HepG2 (cell line): Measurements from ENCODE around the gene PGM5. TPM values are rescaled to one million over a fixed set of nuclear protein-coding genes. Genes with fewer than 3 reads are reported as not detected.

Experiments used
- ATAC-seq: fragments of 200-7000 bp; cut with Tn5 transposase; 3 replicates; pipeline ENCODE4 v1.9.1; 2020; ENCODE audit warnings: mild to moderate bottlenecking, moderate library complexity
- BruUV-seq: library from RNA; stranded (reverse); fragments of 400-500 nt; replicated peaks from 2 replicates; lab custom pipeline; 2021; lab: Mats Ljungman, UMichigan
- CTCF ChIA-PET: fragments of 300-600 bp; formaldehyde crosslinking; extraction: SDS; loops from one replicate; lab custom pipeline; 2021; ENCODE audit warnings: low total read pairs, inconsistent platforms, low intra/inter-chr PET ratio; lab: Yijun Ruan, JAX
- POLR2A ChIA-PET: fragments of 350-600 bp; sonication (Branson Sonifier 250); formaldehyde crosslinking; loops from one replicate; lab custom pipeline; 2020; ENCODE audit warnings: antibody characterized with exemption, inconsistent platforms; lab: Yijun Ruan, JAX
- DNase-seq: peaks from one replicate; pipeline ENCODE4 v3.0.0-alpha.2; 2015; ENCODE audit warnings: low spot score
- FAIRE-seq: peaks from 3 replicates; lab custom pipeline; 2011; peaks lifted over from hg19 to GRCh38; lab: Jason Lieb, UNC
- H2AFZ ChIP-seq: one replicate; pipeline ENCODE4 v1.6.1; 2011; ENCODE audit warnings: low read length, inconsistent platforms
- H3K27ac ChIP-seq: fragments of 300-600 bp; 3 replicates; pipeline ENCODE4 v1.8.0; 2011; ENCODE audit warnings: mixed run types, mild to moderate bottlenecking, mixed read lengths, low read length, inconsistent platforms; ENCODE audit not compliant: insufficient read depth; ENCODE audit errors: extremely low read length
- H3K27me3 ChIP-seq, 2 experiments: fragments of 200-600 bp in 1 of 2; 2 replicates in 1 of 2; 3 replicates in 1 of 2; pipeline versions ENCODE4 v1.6.0 to v1.8.0; 2011; ENCODE audit warnings: low read length in 2 of 2, mild to moderate bottlenecking in 2 of 2, moderate library complexity in 2 of 2, inconsistent platforms in 1 of 2; ENCODE audit not compliant: insufficient read depth in 2 of 2, control insufficient read depth in 1 of 2
- H3K36me3 ChIP-seq, 2 experiments: fragments of 200-600 bp in 1 of 2; replicated peaks in 1 of 2; 2 replicates in 1 of 2; 3 replicates in 1 of 2; pipeline versions ENCODE4 v1.5.1 to v1.8.0; 2011; ENCODE audit warnings: low read length in 2 of 2, inconsistent platforms in 1 of 2; ENCODE audit not compliant: insufficient read depth in 2 of 2, control insufficient read depth in 1 of 2
- H3K4me1 ChIP-seq: 2 replicates; pipeline ENCODE4 v1.5.1; 2012; ENCODE audit warnings: low read length, inconsistent platforms; ENCODE audit not compliant: insufficient read depth
- H3K4me2 ChIP-seq: 2 replicates; pipeline ENCODE4 v1.6.0; 2011; ENCODE audit warnings: low read depth, low read length, inconsistent platforms
- H3K4me3 ChIP-seq, 3 experiments: fragments of 200-600 bp in 1 of 3; sonication (generic), shearing (Covaris generic) in 1 of 3; replicated peaks in 1 of 3; 2 replicates each; pipeline ENCODE4 v1.5.1; 2011 to 2016; ENCODE audit warnings: low read length in 3 of 3, inconsistent platforms in 2 of 3, low read depth in 2 of 3, mild to moderate bottlenecking in 2 of 3, control low read depth in 1 of 3, mixed read lengths in 1 of 3; ENCODE audit not compliant: insufficient read depth in 1 of 3
- H3K79me2 ChIP-seq: one replicate; pipeline ENCODE4 v1.6.1; 2011; ENCODE audit warnings: low read length, inconsistent platforms; ENCODE audit not compliant: insufficient read depth
- H3K9ac ChIP-seq: 2 replicates; pipeline ENCODE4 v1.6.0; 2011; ENCODE audit warnings: mild to moderate bottlenecking, low read depth, low read length, inconsistent platforms; ENCODE audit not compliant: insufficient read depth
- H3K9me3 ChIP-seq: 2 replicates; pipeline ENCODE4 v1.5.1; 2012; ENCODE audit warnings: mild to moderate bottlenecking, low read length
- H4K20me1 ChIP-seq: 2 replicates; pipeline ENCODE4 v1.6.0; 2011; ENCODE audit warnings: inconsistent platforms, mild to moderate bottlenecking, low read length, moderate library complexity; ENCODE audit not compliant: insufficient read depth
- CBX5 ChIP-seq: sonication (generic); formaldehyde crosslinking; IDR thresholded peaks from 2 replicates; pipeline ENCODE4 v1.4.0; 2020; ENCODE audit warnings: missing genetic modification reagents, borderline replicate concordance
- GTF3A ChIP-seq: sonication (generic); formaldehyde crosslinking; conservative IDR thresholded peaks from 2 replicates; pipeline ENCODE4 v1.4.0; 2020; ENCODE audit warnings: mild to moderate bottlenecking, missing genetic modification reagents
- HMG20A ChIP-seq: IDR thresholded peaks from 2 replicates; pipeline ENCODE4 v1.6.1; 2016; ENCODE audit warnings: borderline replicate concordance
- JUND ChIP-seq: sonication (generic); formaldehyde crosslinking; IDR thresholded peaks from 2 replicates; pipeline ENCODE4 v1.8.0; 2022; ENCODE audit warnings: mild to moderate bottlenecking, missing genetic modification reagents
- MATR3 ChIP-seq: sonication (generic); formaldehyde crosslinking; IDR thresholded peaks from 2 replicates; pipeline ENCODE4 v1.4.0; 2020; ENCODE audit warnings: missing genetic modification reagents
- MIER2 ChIP-seq: IDR thresholded peaks from 2 replicates; pipeline ENCODE4 v1.6.1; 2016; ENCODE audit warnings: missing biosample characterization, missing genetic modification reagents
- NCOR1 ChIP-seq: fragments of 200-600 bp; sonication (generic); IDR thresholded peaks from 2 replicates; pipeline ENCODE4 v1.7.0; 2017; ENCODE audit warnings: antibody characterized with exemption, low read length, borderline replicate concordance
- RORA ChIP-seq: sonication (generic); formaldehyde crosslinking; IDR thresholded peaks from 2 replicates; pipeline ENCODE4 v1.5.0; 2020; ENCODE audit warnings: mild to moderate bottlenecking, missing genetic modification reagents, moderate library complexity
- SNAI1 ChIP-seq: sonication (generic); formaldehyde crosslinking; IDR thresholded peaks from 2 replicates; pipeline ENCODE4 v1.5.0; 2020; ENCODE audit warnings: mild to moderate bottlenecking, missing genetic modification reagents, borderline replicate concordance
- TBL1XR1 ChIP-seq: fragments of 150-350 bp; IDR thresholded peaks from 2 replicates; pipeline ENCODE4 v1.6.1; 2014; ENCODE audit warnings: borderline replicate concordance, low read length; ENCODE audit not compliant: partially characterized antibody
- ZFP36 ChIP-seq: fragments of 150-350 bp; IDR thresholded peaks from 2 replicates; pipeline ENCODE4 v1.6.1; 2018; ENCODE audit warnings: borderline replicate concordance, low read length, low read depth; ENCODE audit not compliant: partially characterized antibody
- ZNF572 ChIP-seq: sonication (generic); formaldehyde crosslinking; IDR thresholded peaks from 2 replicates; pipeline ENCODE4 v1.5.1; 2020; ENCODE audit warnings: mild to moderate bottlenecking, missing genetic modification reagents
- ZNF747 ChIP-seq: sonication (generic); formaldehyde crosslinking; IDR thresholded peaks from 2 replicates; pipeline ENCODE4 v1.8.1; 2023; ENCODE audit warnings: missing genetic modification reagents, mild to moderate bottlenecking, borderline replicate concordance
- WGBS: methylation state at CpG from one replicate; pipeline ENCODE4 v1.1.6; 2017; ENCODE audit warnings: low lambda C conversion rate; 5-methylcytosine and 5-hydroxymethylcytosine counted together
- in situ Hi-C: cut with HindIII; loops from 2 replicates; pipeline ENCODE4 v1.10.0; 2017; ENCODE audit warnings: low pct_unique_long_range_greater_than_20kb; ENCODE audit not compliant: extremely low pct_ligation_motif_present
- intact Hi-C: fragments of 100-400 bp; cut with micrococcal nuclease; formaldehyde crosslinking; loops from one replicate; pipeline ENCODE4 v1.10.0; 2022; ENCODE audit not compliant: unreplicated experiment
- polyA plus RNA-seq, 8 experiments: library from polyadenylated mRNA; depleted of rRNA in 3 of 8; stranded (reverse) in 7 of 8; unstranded in 1 of 8; fragments of >200 nt; fragmentation: Illumina TruSeq in 4 of 8; extraction: Trizol in 4 of 8; gene quantifications; 2 replicates each; pipeline versions ENCODE4 v1.2.1 to v1.2.3, GENCODE V29; 2011 to 2016; ENCODE audit warnings: low read depth in 4 of 8, missing spikeins in 1 of 8, mixed read lengths in 1 of 8; ENCODE audit not compliant: insufficient read depth in 1 of 8
- total RNA-seq, 5 experiments: library from RNA; depleted of rRNA; stranded (reverse); fragments of >200 nt; fragmentation: Illumina TruSeq; extraction: Trizol; gene quantifications; 2 replicates each; pipeline ENCODE4 v1.2.3, GENCODE V29; 2016; ENCODE audit warnings: low read depth in 1 of 5
- TF ChIP-seq, protein P1 (sequence below): sonication (generic); formaldehyde crosslinking; IDR thresholded peaks from 2 replicates; pipeline ENCODE4 v1.5.1; 2020; ENCODE audit warnings: mild to moderate bottlenecking, missing genetic modification reagents, moderate library complexity
- TF ChIP-seq, protein P2 (sequence below): sonication (generic); formaldehyde crosslinking; IDR thresholded peaks from 2 replicates; pipeline ENCODE4 v1.4.0; 2020; ENCODE audit warnings: missing genetic modification reagents, borderline replicate concordance

Gene PGM5
- total and polyA plus RNA-seq, 2 of the 13 experiments (the other 11 are each of a cell fraction or from before 2014, with no cell fraction given): not detected

GRCh38 chr9:68536876-68537615, 180.6 kb downstream of the PGM5 start:
- Histone ChIP-seq H3K9ac (no peak overlapping the region), H3K27ac (no peak overlapping the region), H3K4me3 (no peak overlapping the region), H3K79me2 (no peaks in the 10 kb centered on the region), H2AFZ (no peak overlapping the region), H3K4me1 (peaks cover 11% of the 10 kb centered on the region), H3K9me3 (no peaks in the 10 kb centered on the region), H3K4me2 (no peak overlapping the region), H3K27me3 (0 out of 5 replicates have a peak, but pooled peaks cover 0 to 4% of the 10 kb centered on the region in 2 experiments), H3K36me3 (no peaks in the 10 kb centered on the region), H4K20me1 (no peaks in the 10 kb centered on the region)
- TF ChIP-seq ZNF747: no peak
- no peak for TF ChIP-seq TBL1XR1
- no peak for TF ChIP-seq JUND (CRISPR knock-in tag)
- TF ChIP-seq, protein P1, sequence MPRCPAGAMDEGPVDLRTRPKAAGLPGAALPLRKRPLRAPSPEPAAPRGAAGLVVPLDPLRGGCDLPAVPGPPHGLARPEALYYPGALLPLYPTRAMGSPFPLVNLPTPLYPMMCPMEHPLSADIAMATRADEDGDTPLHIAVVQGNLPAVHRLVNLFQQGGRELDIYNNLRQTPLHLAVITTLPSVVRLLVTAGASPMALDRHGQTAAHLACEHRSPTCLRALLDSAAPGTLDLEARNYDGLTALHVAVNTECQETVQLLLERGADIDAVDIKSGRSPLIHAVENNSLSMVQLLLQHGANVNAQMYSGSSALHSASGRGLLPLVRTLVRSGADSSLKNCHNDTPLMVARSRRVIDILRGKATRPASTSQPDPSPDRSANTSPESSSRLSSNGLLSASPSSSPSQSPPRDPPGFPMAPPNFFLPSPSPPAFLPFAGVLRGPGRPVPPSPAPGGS (CRISPR knock-in tag): no peak
- ChIA-PET POLR2A (no interaction called here), CTCF (no interaction called here)
- no TSS peak for BruUV-seq
- in situ Hi-C loops (no loop called here), intact Hi-C loops (no loop called here)
- FAIRE-seq (no peak), ATAC-seq (no peak), DNase-seq (no peak)
- 24% methylated on average over 8 of the region's 10 CpGs for WGBS

- WGBS: 23% methylated on average over 1 of the region's 1 CpG
- Histone ChIP-seq H3K79me2 (no peaks in the 10 kb centered on the region), H3K4me3 (no peak overlapping the region), H3K4me1 (peaks cover 11% of the 10 kb centered on the region), H4K20me1 (no peaks in the 10 kb centered on the region), H3K9ac (no peak overlapping the region), H2AFZ (no peak overlapping the region), H3K9me3 (no peaks in the 10 kb centered on the region), H3K4me2 (no peak overlapping the region), H3K27ac (no peak overlapping the region), H3K36me3 (no peaks in the 10 kb centered on the region), H3K27me3 (0 out of 5 replicates have a peak, but pooled peaks cover 0 to 4% of the 10 kb centered on the region in 2 experiments)
- ChIA-PET POLR2A (no interaction called here), CTCF (no interaction called here)
- DNase-seq: no peak
- in situ Hi-C loops (no loop called here), intact Hi-C loops (no loop called here)
- ATAC-seq: no peak
- no peak for FAIRE-seq
- no TSS peak for BruUV-seq
- TF ChIP-seq RORA (CRISPR knock-in tag) (no peak), GTF3A (CRISPR knock-in tag) (no peak), NCOR1 (no peak), ZFP36 (no peak), SNAI1 (no peak), ZNF572 (CRISPR knock-in tag) (no peak), MIER2 (CRISPR knock-in tag) (no peak), MATR3 (CRISPR knock-in tag) (no peak), HMG20A (CRISPR knock-in tag) (no peak), CBX5 (no peak)
- TF ChIP-seq, protein P2, sequence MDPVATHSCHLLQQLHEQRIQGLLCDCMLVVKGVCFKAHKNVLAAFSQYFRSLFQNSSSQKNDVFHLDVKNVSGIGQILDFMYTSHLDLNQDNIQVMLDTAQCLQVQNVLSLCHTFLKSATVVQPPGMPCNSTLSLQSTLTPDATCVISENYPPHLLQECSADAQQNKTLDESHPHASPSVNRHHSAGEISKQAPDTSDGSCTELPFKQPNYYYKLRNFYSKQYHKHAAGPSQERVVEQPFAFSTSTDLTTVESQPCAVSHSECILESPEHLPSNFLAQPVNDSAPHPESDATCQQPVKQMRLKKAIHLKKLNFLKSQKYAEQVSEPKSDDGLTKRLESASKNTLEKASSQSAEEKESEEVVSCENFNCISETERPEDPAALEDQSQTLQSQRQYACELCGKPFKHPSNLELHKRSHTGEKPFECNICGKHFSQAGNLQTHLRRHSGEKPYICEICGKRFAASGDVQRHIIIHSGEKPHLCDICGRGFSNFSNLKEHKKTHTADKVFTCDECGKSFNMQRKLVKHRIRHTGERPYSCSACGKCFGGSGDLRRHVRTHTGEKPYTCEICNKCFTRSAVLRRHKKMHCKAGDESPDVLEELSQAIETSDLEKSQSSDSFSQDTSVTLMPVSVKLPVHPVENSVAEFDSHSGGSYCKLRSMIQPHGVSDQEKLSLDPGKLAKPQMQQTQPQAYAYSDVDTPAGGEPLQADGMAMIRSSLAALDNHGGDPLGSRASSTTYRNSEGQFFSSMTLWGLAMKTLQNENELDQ: no peak
Measured at GRCh38 chr9:68537616-68537880, 181.1 kb downstream of the PGM5 start.
